SH-SY5Y (cell line): ENCODE results near the gene TAF6.

ENCODE experiments used
- GATA2 ChIP-seq: IDR thresholded peaks from 2 replicates; pipeline ENCODE4 v1.6.1; 2011; ENCODE audit warnings: mild to moderate bottlenecking, low read depth, low read length
- GATA3 ChIP-seq: IDR thresholded peaks from 2 replicates; pipeline ENCODE4 v1.6.1; 2011; ENCODE audit warnings: low read depth, mild to moderate bottlenecking, low read length, moderate library complexity

The TAF6 gene

DNA sequence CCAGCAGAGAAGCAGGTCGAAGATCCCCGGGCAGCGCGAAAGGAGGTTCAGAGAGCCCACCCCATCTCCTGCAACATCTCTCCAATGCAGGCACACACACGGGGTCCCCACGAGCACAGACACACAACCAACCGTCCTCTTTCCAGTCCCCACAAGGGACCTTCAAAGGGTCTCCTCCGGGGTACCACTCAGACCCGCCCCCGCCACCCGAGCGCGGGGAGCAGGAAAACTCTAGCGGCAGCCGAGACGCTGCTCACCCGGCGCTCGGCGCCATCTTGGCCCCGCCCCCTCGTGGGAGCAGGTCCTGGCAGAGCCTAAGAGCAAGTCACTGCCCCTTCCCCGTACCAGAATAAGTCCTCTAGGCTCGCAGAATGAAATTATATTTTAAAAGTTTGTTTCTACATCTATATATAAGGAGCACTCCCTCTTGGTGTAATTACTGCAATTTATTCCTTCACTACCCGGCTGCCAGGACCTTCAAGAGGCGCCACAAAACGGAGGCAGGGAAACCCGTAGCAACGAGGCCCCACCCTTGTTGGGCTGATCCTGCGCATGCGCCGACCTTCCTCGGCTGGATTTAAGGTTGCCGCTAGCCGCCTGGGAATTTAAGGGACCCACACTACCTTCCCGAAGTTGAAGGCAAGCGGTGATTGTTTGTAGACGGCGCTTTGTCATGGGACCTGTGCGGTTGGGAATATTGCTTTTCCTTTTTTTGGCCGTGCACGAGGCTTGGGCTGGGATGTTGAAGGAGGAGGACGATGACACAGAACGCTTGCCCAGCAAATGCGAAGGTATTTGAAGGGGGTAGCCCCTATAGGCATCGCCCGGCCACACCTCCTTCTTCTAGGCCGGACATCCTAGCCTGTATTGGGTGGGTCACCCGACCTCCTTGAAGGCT lies at the start of gene TAF6, which contains the start of gene CNPY4:
TSS of gene TAF6 (minus strand) at position 287 of the 898 bp plus-strand sequence. CDS start 5,149 bp downstream, outside the sequence.
TSS of gene CNPY4 (plus strand) at position 563 of the 898 bp plus-strand sequence. CDS start at position 674, 111 bp downstream.
- peak; percentile 56; the same call in 1 of the 2 replicates for TF ChIP-seq GATA2
- no peak for TF ChIP-seq GATA3

DNA sequence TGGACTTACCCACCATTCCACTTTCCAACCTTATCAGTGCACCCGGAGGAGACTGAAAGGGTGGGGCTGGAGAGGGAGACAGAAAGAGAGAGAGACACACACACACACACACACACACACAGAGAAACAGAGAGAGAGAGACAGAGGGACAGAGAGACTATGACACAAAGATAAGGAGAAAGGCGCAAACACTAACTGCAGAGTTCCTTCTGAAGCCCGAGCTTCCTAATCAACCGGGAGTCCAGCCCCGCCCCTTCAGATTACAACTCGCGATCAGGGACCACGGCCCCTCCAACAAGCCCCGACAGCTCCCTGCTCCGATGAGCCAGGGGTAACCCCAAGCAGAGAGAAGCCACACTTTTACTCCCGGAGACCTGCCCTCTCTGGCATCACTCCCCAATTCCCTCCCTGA lies 48.8 kb upstream of the TAF6 start:
- no peak for TF ChIP-seq GATA3
- peak; percentile 43; the same call in 1 of the 2 replicates for TF ChIP-seq GATA2

DNA sequence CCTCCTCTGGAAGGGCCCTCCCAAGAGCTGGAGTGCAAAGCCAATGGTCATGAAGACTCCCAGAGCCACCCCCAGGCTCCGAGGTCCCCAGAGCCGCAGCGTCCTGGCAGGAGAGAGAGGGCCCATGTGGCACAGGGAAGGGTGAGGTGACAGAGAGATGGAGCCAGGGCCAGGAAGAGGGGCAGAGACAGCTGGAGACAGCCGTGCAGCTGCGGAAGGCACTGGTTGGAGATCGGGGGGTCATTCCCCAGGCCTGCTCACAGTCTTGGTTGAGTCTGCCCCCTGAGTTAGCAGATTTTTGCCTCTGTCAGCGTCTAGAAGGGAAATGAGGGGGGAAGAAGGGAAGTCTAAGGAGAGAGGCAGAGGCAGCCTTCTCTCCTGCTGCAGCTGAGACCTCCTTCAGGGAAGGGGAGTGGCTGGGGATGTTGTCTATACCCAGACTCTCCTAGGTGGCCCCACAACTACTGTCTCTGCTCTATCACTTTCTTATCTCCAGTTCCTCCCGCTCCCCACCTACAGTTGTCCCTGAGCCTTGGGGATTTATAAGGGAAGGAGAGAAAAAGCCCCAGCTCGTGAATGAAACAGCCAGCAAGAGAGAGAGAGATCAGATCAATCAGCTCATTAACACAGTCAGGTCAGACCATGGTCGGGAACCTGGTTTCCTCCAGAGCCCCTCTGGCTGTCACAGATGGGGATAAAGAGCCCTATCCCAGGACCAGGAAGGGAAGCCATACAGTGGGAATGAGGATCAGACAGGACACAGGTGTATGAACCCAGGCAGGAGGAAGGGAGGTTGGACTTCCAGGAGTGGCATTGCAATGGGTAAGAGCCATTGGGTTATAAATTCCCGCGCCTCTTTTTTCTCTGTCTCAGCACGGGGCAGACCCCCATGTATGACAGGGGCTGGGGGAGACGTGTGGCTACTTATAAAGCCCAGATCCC lies 48.1 kb upstream of the TAF6 start:
- TF ChIP-seq GATA3 (no peak), GATA2 (no peak; the same call in 1 of the 2 replicates)

DNA sequence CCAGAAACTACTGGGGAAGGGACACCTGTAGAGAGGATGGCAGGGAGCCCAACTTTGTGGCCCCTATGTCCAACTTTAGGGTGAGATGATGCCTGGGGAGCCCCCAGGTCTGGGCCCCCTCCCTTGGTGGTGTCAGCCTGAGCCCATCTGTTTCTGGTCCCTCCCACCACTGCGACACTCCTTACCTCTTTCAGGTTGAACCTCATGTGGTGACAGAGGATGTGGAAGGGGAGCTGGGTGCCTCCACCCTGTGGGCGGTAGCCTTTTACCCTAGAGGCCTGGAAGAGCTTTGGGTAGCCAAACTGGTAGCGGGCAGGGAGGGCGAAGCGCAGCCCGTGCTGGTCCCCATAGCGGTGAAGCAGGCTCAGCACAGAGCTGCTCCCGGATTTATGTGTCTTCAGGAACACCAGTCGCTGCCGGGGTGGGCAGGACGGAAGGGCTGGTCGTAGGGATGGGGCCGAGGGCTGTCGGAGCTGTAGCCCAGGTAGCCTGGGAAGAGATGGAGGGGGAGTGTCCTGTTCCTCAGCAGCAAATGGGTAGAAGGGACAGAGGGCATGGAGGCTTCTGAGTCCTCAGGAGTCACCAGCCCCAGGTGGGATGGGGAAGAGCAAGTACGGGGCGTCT lies 47.3 kb upstream of the TAF6 start:
- TF ChIP-seq GATA3 (no peak), GATA2 (no peak)

DNA sequence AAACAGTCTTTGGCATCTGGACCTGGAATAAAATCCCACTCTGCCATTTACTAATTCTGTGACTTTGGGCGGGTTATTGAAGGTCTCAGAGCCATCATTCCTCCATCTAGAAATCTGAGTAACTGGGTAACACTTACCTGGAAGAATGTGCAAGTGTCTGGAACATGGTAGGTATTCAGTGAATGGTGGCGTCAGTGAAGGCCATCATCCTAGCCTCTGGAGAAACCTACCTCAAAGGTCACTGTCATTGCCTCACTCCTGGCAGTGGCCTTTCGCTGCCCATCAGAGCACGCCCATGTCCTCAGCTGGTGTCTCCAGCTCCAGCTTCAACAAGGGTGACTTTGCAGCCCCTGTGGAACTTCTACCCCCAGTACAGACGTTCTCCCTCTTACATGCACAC lies 44.7 kb upstream of the TAF6 start:
- TF ChIP-seq GATA3, result no peak
- no peak for TF ChIP-seq GATA2

DNA sequence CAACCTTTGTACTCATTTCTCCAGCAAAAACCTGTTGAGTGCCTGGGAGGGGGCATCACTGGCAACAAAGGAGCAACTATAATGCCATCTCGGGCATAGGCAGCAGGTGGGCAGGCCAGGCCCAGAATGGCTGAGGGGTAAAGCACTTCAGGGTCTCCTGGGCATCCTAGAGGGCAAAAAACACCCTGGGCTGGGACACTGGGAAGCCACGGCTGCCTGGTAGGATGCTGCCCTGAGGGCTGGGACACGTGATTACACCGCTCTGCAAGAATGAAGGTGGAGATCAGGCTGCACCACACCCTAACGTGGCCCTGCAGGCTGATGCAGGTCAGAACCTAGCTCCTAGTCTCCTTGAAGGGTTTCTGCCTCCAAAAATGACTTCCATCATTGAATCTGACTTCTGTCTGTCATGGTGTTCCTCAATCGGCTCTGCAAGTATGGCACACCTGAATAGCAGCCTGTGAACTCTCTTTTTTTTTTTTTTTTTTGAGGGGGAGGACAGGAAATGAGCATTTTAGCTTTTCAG lies 43.9 kb upstream of the TAF6 start:
- TF ChIP-seq GATA3 (no peak), GATA2 (no peak)

DNA sequence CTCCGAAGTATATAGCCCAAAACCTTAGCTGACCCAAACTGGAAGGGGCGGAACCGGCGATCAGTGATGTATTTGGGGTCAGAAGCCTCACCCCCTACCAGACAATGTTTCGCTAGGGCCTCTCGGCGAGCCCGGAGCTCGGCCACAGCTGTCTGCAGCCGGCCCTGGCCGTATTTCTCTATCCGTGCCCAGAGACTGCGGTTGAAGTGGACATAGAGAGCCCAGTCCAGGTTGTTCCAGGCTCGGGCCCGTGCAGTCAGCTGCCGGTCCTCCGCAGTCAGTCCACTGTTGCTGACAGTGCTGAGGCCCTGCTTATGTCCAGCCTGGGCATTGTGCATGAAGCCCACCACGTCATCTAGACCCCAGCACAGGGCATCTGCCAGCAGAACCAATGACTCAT lies 40.9 kb upstream of the TAF6 start:
- TF ChIP-seq GATA3 (no peak), GATA2 (no peak)

DNA sequence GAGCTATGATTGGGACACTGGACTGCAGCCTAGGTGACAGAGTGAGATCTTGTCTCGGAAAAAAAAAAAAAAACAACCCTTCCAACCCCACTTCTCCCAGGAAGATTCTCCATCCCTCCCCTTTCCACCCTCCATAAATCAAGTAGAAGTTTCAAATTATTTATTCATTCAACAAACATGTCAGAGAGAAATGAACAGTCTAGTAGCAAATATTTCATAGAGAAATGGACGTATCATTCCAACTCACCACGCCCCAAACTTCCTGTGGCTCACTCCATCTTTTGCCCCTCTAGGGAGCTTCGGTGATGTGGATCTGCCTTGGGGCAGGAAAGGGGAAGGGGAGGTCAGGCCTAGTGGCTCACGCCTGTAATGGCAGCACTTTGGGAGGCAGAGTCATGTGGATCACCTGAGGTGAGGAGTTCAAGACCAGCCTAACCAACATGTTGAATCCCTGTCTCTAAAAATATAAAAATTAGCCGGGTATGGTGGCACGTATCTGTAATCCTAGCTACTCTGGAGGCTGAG lies 40.0 kb upstream of the TAF6 start:
- TF ChIP-seq GATA3, result no peak
- no peak for TF ChIP-seq GATA2

DNA sequence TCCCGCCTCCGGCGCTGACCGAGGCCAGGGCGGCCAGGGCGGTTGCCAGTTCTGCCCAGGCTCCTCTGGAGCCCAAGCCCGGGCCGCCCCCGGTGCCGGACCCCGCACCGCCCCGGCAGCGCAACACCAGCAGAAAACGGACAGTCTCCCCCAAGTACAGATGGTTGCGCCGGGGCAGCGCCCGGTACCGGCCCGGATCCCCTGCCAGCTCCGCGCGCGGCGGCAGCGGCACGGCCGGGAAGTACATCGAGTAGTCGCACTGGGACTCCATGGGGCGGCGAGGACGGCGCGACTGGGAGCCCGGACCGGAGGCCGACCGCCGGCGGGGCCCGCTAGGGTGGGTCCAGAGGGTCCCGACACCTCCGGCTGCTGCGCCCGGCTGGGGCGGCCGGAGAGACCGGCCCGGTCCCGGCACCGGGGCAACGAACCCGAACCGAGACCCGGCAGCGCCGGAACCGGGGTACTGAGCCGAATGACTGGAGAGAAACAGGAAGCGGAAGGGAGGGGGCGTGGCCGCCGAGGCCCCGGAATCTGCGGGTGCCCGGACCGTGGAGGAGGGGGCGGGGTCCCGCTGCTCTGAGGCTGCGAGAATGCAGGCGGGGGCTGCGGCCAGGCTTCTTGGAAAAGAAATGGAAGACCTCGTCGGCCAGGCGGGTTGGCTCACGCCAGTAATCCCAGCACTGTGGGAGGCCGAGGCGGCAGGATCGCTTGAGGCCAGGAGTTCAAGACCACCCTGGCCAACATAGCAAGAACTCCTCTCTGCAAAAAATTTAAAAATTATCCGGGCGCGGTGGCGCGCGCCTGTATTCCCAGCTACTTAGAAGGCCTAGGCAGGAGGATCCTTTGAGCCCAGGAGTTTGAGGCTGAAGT lies 39.3 kb upstream of the TAF6 start, which contains the start of gene TRAPPC14:
TSS of gene TRAPPC14 (minus strand) at position 495 of the 870 bp plus-strand sequence. CDS start at position 271, 224 bp downstream.
- TF ChIP-seq GATA3, result no peak
- TF ChIP-seq GATA2, result no peak

DNA sequence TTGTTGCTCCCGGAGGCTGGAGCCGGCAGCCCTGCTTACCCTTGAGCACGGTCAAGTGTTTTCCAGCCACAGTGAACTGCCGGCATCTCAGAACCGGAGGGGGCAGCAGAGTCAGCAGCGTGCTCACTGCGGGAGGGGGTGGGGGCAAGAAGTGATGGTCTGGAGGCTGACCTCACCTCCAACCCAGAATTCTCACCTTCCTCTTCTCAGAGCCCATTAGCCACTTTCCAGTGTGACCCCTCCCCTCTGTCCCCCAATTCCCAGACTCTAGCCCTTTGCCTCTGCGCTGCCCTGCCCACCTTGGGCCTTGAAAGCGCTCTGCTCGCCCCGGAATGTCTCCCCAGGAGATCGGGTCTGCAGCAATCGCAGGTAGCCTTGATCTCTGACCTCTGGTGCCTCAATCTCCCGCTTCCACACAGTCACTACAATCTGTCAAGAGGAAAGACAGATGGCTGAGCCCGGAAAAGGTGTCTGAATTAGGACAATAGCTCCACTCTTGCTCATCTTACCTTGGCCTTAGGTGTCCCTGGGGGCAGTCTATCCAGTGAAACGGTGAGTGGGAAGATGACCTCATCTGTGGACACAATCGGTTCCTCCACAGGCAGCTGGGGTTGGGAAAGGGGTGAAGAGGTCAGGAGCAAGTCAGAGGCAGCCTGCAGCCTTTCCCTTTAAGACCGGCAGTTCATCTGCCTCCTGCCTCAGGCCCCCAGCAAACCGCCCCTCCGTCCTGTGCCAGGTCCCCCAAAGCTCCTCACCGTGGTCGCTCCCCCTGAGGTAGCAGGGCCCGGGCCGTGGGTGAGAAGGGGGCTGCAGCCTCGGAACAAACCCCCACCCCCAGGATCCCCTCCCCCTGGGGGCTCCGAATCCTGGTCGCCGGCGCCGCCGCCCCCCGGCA lies 38.4 kb upstream of the TAF6 start:
- TF ChIP-seq GATA3 (no peak), GATA2 (no peak)

DNA sequence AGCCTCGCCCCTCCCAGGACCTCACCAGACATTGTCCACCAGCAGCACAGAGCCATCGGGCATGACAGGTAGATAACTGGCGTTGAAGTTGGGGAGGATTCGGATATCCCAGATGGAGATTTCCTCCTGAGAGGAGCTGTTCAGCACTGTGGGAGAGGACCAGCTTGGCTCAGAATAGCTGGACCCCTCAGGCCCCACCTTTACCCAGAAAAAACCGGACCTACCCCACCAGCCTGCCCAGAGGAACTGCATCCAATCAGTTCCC lies 37.8 kb upstream of the TAF6 start:
- TF ChIP-seq GATA2, result no peak
- TF ChIP-seq GATA3, result no peak
